HG03025 (cell line): ENCODE measurements around the gene CBLL1.

Source experiments
- ATAC-seq: cut with Tn5 transposase; IDR thresholded peaks from one replicate; pipeline ENCODE4 v1.9.1; 2021; ENCODE audit warnings: mild to moderate bottlenecking, moderate library complexity; ENCODE audit not compliant: unreplicated experiment, low FRiP score

Gene CBLL1

GRCh38 chr7:107743567-107744344 is at the start of gene CBLL1:
Gene CBLL1 (plus strand): TSS chr7:107744142. CDS start chr7:107744164, 22 bp downstream.
- ATAC-seq, result peak; percentile 90

- no peak for ATAC-seq
Observed at GRCh38 chr7:107694386-107694785, 49.6 kb upstream of the CBLL1 start.

- no peak for ATAC-seq
Observed at GRCh38 chr7:107696330-107696946, 47.5 kb upstream of the CBLL1 start.

GRCh38 chr7:107697321-107698049 is 46.5 kb upstream of the CBLL1 start:
- ATAC-seq, result no peak

- no peak for ATAC-seq
Observed at GRCh38 chr7:107700570-107700969, 43.4 kb upstream of the CBLL1 start.

- ATAC-seq, result no peak
Observed at GRCh38 chr7:107701191-107701590, 42.8 kb upstream of the CBLL1 start.

GRCh38 chr7:107703219-107703618 is 40.7 kb upstream of the CBLL1 start:
- ATAC-seq, result no peak

GRCh38 chr7:107703872-107704271 is 40.1 kb upstream of the CBLL1 start:
- no peak for ATAC-seq

- no peak for ATAC-seq
Observed at GRCh38 chr7:107708956-107709355, 35.0 kb upstream of the CBLL1 start.

GRCh38 chr7:107711301-107711700 is 32.6 kb upstream of the CBLL1 start:
- no peak for ATAC-seq

GRCh38 chr7:107712025-107712424 is 31.9 kb upstream of the CBLL1 start:
- ATAC-seq, result no peak

GRCh38 chr7:107712896-107713295 is 31.0 kb upstream of the CBLL1 start:
- no peak for ATAC-seq

- ATAC-seq, result no peak
Observed at GRCh38 chr7:107715531-107715930, 28.4 kb upstream of the CBLL1 start.

GRCh38 chr7:107718456-107719193 is 25.3 kb upstream of the CBLL1 start:
- no peak for ATAC-seq

GRCh38 chr7:107721286-107721685 is 22.7 kb upstream of the CBLL1 start:
- ATAC-seq, result no peak

- no peak for ATAC-seq
Observed at GRCh38 chr7:107723255-107723654, 20.7 kb upstream of the CBLL1 start.

GRCh38 chr7:107725138-107725740 is 18.7 kb upstream of the CBLL1 start:
- no peak for ATAC-seq

GRCh38 chr7:107726356-107727130 is 17.4 kb upstream of the CBLL1 start:
- no peak for ATAC-seq

- ATAC-seq, result no peak
Observed at GRCh38 chr7:107728276-107728675, 15.7 kb upstream of the CBLL1 start.
